ELR (cell line): ENCODE data around the gene ZFR2.

ENCODE experiments used
- DNase-seq: peaks from one replicate; pipeline ENCODE4 v3.0.0-alpha.2; 2015; ENCODE audit warnings: low read depth

ZFR2 gene

GRCh38 chr19:3873151-3873550 lies 4.3 kb upstream of the ZFR2 start:
- no peak for DNase-seq

- DNase-seq = no peak
Observed at GRCh38 chr19:3867971-3868769, 668 bp downstream of the ZFR2 start.

GRCh38 chr19:3866910-3867638 lies 1.8 kb downstream of the ZFR2 start:
- DNase-seq = no peak

GRCh38 chr19:3863648-3864047 lies 5.2 kb downstream of the ZFR2 start:
- no peak for DNase-seq

GRCh38 chr19:3862826-3863500 lies 5.9 kb downstream of the ZFR2 start:
- DNase-seq = no peak

GRCh38 chr19:3860499-3860898 lies 8.3 kb downstream of the ZFR2 start:
- DNase-seq = no peak

GRCh38 chr19:3857449-3858003 lies 11.3 kb downstream of the ZFR2 start:
- no peak for DNase-seq

GRCh38 chr19:3855320-3855719 lies 13.5 kb downstream of the ZFR2 start:
- DNase-seq = no peak

GRCh38 chr19:3852614-3853254 lies 16.1 kb downstream of the ZFR2 start:
- peak; percentile 87 for DNase-seq

GRCh38 chr19:3852177-3852511 lies 16.7 kb downstream of the ZFR2 start:
- no peak for DNase-seq

- peak; percentile 42 for DNase-seq
Observed at GRCh38 chr19:3851254-3852176, 17.3 kb downstream of the ZFR2 start.

- DNase-seq = no peak
Observed at GRCh38 chr19:3850320-3850972, 18.4 kb downstream of the ZFR2 start.

- no peak for DNase-seq
Observed at GRCh38 chr19:3849787-3850186, 19.1 kb downstream of the ZFR2 start.

- peak; percentile 67 for DNase-seq
Observed at GRCh38 chr19:3849092-3849491, 19.7 kb downstream of the ZFR2 start.

- peak; percentile 71 for DNase-seq
Observed at GRCh38 chr19:3844596-3844995, 24.2 kb downstream of the ZFR2 start.

- no peak for DNase-seq
Observed at GRCh38 chr19:3842948-3843347, 25.9 kb downstream of the ZFR2 start.

- no peak for DNase-seq
Observed at GRCh38 chr19:3840804-3841203, 28.0 kb downstream of the ZFR2 start.

GRCh38 chr19:3839941-3840340 lies 28.9 kb downstream of the ZFR2 start:
- no peak for DNase-seq

- no peak for DNase-seq
Observed at GRCh38 chr19:3838661-3839060, 30.2 kb downstream of the ZFR2 start.

GRCh38 chr19:3837922-3838321 lies 30.9 kb downstream of the ZFR2 start:
- no peak for DNase-seq

GRCh38 chr19:3837332-3837731 lies 31.5 kb downstream of the ZFR2 start:
- no peak for DNase-seq
